DOHH2 (cell line): ENCODE data around the gene SORBS1.

Experiments used
- CTCF ChIP-seq: fragments of 200-600 bp; sonication (generic); IDR thresholded peaks from one replicate; pipeline ENCODE4 v1.5.1; 2014; ENCODE audit warnings: antibody characterized with exemption, mild to moderate bottlenecking, low read depth, low read length; ENCODE audit not compliant: poor library complexity, severe bottlenecking
- EZH2phosphoT487 ChIP-seq: fragments of 200-600 bp; sonication (generic); IDR thresholded peaks from 2 replicates; pipeline ENCODE4 v1.6.1; 2017; ENCODE audit warnings: borderline replicate concordance, mild to moderate bottlenecking, antibody characterized with exemption, low read length, moderate library complexity, mixed read lengths

- no peak for TF ChIP-seq CTCF
- TF ChIP-seq EZH2phosphoT487: no peak
Observed at GRCh38 chr10:95458014-95458413, 103.2 kb downstream of the SORBS1 start.
